KMS-11 (cell line): Measurements from ENCODE around the gene ICAM5.

Source experiments
- H2AFZ ChIP-seq: fragments of 200-600 bp; sonication (generic); 2 replicates; pipeline ENCODE4 v1.6.1; 2016; ENCODE audit warnings: antibody characterized with exemption, mixed run types, low read depth
- H3K27ac ChIP-seq: fragments of 200-600 bp; sonication (generic); 2 replicates; pipeline ENCODE4 v1.6.1; 2016; ENCODE audit warnings: mild to moderate bottlenecking, mixed run types
- H3K27me3 ChIP-seq: fragments of 200-600 bp; sonication (generic); 2 replicates; pipeline ENCODE4 v1.6.1; 2017; ENCODE audit warnings: mild to moderate bottlenecking, low read depth, mixed run types, moderate library complexity; ENCODE audit not compliant: insufficient read depth
- H3K36me3 ChIP-seq: fragments of 200-600 bp; sonication (generic); 2 replicates; pipeline ENCODE4 v1.6.1; 2017; ENCODE audit warnings: mild to moderate bottlenecking, mixed run types; ENCODE audit not compliant: insufficient read depth
- H3K4me1 ChIP-seq: fragments of 200-600 bp; sonication (generic); 2 replicates; pipeline ENCODE4 v1.6.1; 2016; ENCODE audit warnings: mild to moderate bottlenecking, low read depth, mixed run types; ENCODE audit not compliant: poor library complexity, severe bottlenecking
- H3K4me2 ChIP-seq: fragments of 200-600 bp; sonication (generic); 2 replicates; pipeline ENCODE4 v1.7.0; 2016; ENCODE audit warnings: mild to moderate bottlenecking, mixed run types
- H3K4me3 ChIP-seq: fragments of 200-600 bp; sonication (generic); IDR thresholded peaks from 2 replicates; pipeline ENCODE4 v1.6.1; 2017; ENCODE audit warnings: low read depth, low read length, mixed read lengths; ENCODE audit not compliant: insufficient read depth
- H3K79me2 ChIP-seq: fragments of 200-600 bp; sonication (generic); 2 replicates; pipeline ENCODE4 v1.6.1; 2016; ENCODE audit warnings: low read depth, mixed run types; ENCODE audit not compliant: insufficient read depth
- H3K9ac ChIP-seq: fragments of 200-600 bp; sonication (generic); 2 replicates; pipeline ENCODE4 v1.6.1; 2016; ENCODE audit warnings: mild to moderate bottlenecking, mixed run types
- H4K20me1 ChIP-seq: fragments of 200-600 bp; sonication (generic); 2 replicates; pipeline ENCODE4 v1.6.1; 2016; ENCODE audit warnings: mild to moderate bottlenecking, mixed run types; ENCODE audit not compliant: insufficient read depth
- TF ChIP-seq, protein P1 (sequence below): fragments of 200-600 bp; sonication (generic); conservative IDR thresholded peaks from 2 replicates; pipeline ENCODE4 v1.6.1; 2017; ENCODE audit warnings: low read depth, mild to moderate bottlenecking, antibody characterized with exemption, low read length, moderate library complexity, mixed read lengths

ICAM5 gene

GRCh38 chr19:10292206-10292788 is 2.5 kb downstream of the ICAM5 start:
- Histone ChIP-seq H3K79me2 (no peaks in the 10 kb centered on the region), H4K20me1 (no peaks in the 10 kb centered on the region), H3K9ac (no peak overlapping the region), H3K4me2 (peak overlapping the region; percentile 88), H3K36me3 (no peaks in the 10 kb centered on the region), H3K4me3 (no peak overlapping the region), H3K27me3 (peaks cover 26% of the 10 kb centered on the region), H2AFZ (peak overlapping the region; percentile 58; the same call in 1 of the 2 replicates), H3K4me1 (peaks cover 28% of the 10 kb centered on the region), H3K27ac (no peak overlapping the region)
- TF ChIP-seq, protein P1, sequence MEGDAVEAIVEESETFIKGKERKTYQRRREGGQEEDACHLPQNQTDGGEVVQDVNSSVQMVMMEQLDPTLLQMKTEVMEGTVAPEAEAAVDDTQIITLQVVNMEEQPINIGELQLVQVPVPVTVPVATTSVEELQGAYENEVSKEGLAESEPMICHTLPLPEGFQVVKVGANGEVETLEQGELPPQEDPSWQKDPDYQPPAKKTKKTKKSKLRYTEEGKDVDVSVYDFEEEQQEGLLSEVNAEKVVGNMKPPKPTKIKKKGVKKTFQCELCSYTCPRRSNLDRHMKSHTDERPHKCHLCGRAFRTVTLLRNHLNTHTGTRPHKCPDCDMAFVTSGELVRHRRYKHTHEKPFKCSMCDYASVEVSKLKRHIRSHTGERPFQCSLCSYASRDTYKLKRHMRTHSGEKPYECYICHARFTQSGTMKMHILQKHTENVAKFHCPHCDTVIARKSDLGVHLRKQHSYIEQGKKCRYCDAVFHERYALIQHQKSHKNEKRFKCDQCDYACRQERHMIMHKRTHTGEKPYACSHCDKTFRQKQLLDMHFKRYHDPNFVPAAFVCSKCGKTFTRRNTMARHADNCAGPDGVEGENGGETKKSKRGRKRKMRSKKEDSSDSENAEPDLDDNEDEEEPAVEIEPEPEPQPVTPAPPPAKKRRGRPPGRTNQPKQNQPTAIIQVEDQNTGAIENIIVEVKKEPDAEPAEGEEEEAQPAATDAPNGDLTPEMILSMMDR, result no peak

DNA sequence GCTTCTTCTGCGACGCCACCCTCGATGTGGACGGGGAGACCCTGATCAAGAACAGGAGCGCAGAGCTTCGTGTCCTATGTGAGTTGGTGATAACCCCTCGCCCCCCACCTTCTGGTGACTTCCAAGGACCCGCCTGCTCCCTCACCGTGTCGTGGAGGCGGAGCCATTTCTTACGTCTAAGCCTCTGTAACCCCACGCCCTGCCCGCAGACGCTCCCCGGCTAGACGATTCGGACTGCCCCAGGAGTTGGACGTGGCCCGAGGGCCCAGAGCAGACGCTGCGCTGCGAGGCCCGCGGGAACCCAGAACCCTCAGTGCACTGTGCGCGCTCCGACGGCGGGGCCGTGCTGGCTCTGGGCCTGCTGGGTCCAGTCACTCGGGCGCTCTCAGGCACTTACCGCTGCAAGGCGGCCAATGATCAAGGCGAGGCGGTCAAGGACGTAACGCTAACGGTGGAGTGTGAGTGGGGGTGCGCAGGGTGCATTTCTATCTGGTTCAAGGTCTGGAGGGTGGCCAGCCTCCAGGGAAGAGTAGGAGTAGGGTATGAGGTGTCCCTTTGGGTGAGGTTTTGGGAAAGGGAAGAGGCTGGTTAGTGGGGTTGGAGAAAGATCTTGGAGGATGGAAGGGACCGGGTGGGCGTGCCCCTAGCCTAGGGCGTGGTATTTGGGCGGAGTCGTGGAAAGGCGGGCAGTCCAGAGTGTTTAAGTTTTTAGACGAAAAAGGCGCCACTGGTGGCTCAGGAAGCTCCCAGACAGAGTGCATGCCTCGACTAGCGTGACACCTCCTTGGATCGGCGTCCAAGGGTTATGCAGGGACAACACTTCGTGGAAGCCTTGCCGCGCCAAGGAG is 3.3 kb downstream of the ICAM5 start:
- Histone ChIP-seq H4K20me1 (no peaks in the 10 kb centered on the region), H3K9ac (no peak overlapping the region), H3K4me3 (no peak overlapping the region), H3K36me3 (no peaks in the 10 kb centered on the region), H3K4me2 (peak overlapping the region; percentile 88; the same call in 1 of the 2 replicates), H3K4me1 (peaks cover 28% of the 10 kb centered on the region), H2AFZ (peak overlapping the region; percentile 58; the same call in 1 of the 2 replicates), H3K79me2 (no peaks in the 10 kb centered on the region), H3K27ac (no peak overlapping the region), H3K27me3 (peaks cover 26% of the 10 kb centered on the region)
- TF ChIP-seq, protein P1, result no peak

DNA sequence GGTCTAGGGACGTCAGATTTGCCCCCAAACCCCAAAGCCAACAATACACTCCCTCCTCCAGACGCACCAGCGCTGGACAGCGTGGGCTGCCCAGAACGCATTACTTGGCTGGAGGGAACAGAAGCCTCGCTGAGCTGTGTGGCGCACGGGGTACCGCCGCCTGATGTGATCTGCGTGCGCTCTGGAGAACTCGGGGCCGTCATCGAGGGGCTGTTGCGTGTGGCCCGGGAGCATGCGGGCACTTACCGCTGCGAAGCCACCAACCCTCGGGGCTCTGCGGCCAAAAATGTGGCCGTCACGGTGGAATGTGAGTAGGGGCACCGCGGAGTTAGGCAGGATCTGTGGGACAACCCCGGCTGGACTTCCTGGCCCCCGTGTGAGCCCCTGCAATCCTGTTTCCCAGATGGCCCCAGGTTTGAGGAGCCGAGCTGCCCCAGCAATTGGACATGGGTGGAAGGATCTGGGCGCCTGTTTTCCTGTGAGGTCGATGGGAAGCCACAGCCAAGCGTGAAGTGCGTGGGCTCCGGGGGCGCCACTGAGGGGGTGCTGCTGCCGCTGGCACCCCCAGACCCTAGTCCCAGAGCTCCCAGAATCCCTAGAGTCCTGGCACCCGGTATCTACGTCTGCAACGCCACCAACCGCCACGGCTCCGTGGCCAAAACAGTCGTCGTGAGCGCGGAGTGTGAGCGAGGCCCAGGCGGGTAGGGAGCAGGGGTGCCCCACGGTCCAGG is 4.0 kb downstream of the ICAM5 start:
- H3K27me3 ChIP-seq, result peaks cover 26% of the 10 kb centered on the region
- TF ChIP-seq, protein P1, result no peak
- H3K9ac ChIP-seq, result no peak overlapping the region
- H3K4me1 ChIP-seq, result peaks cover 28% of the 10 kb centered on the region
- no peak overlapping the region for H3K27ac ChIP-seq
- no peaks in the 10 kb centered on the region for H3K36me3 ChIP-seq
- H3K4me3 ChIP-seq, result no peak overlapping the region
- H4K20me1 ChIP-seq, result no peaks in the 10 kb centered on the region
- H3K4me2 ChIP-seq, result no peak overlapping the region
- no peaks in the 10 kb centered on the region for H3K79me2 ChIP-seq
- no peak overlapping the region for H2AFZ ChIP-seq

GRCh38 chr19:10294368-10294697 is 4.6 kb downstream of the ICAM5 start:
- Histone ChIP-seq H3K79me2 (no peaks in the 10 kb centered on the region), H4K20me1 (no peaks in the 10 kb centered on the region), H2AFZ (no peak overlapping the region), H3K4me3 (no peak overlapping the region), H3K4me2 (no peak overlapping the region), H3K4me1 (peaks cover 28% of the 10 kb centered on the region), H3K36me3 (no peaks in the 10 kb centered on the region), H3K27ac (no peak overlapping the region), H3K9ac (no peak overlapping the region), H3K27me3 (peaks cover 26% of the 10 kb centered on the region)
- TF ChIP-seq, protein P1, result no peak
